DND-41 (cell line): ENCODE data around the gene WTIP.

Experiments
- CTCF ChIP-seq: IDR thresholded peaks from 2 replicates; pipeline ENCODE4 v1.5.1; 2012; ENCODE audit warnings: borderline replicate concordance, low read length, moderate library complexity, mild to moderate bottlenecking; ENCODE audit not compliant: poor library complexity, severe bottlenecking; ENCODE audit errors: extremely low read depth
- EZH2 ChIP-seq: IDR thresholded peaks from 3 replicates; pipeline ENCODE4 v1.6.1; 2012; ENCODE audit warnings: borderline replicate concordance, low read depth, mild to moderate bottlenecking, moderate library complexity, low read length, inconsistent platforms; ENCODE audit not compliant: severe bottlenecking

GRCh38 chr19:34481861-34482379 is 362 bp downstream of the WTIP start:
- TF ChIP-seq CTCF: no peak
- no peak for TF ChIP-seq EZH2
